Calu3 (cell line): ENCODE results near the gene APOL3. TPM values are rescaled to one million over a fixed set of nuclear protein-coding genes. Genes with fewer than 3 reads are reported as not detected.

Source experiments
- BruUV-seq: library from RNA; stranded (reverse); fragments of 400-500 nt; replicated peaks from 2 replicates; lab custom pipeline; 2021; lab: Mats Ljungman, UMichigan
- CTCF ChIA-PET: fragments of 300-600 bp; sonication (Branson Sonifier 250); formaldehyde crosslinking; loops from one replicate; lab custom pipeline; 2022; ENCODE audit warnings: antibody characterized with exemption; lab: Charles Lee
- DNase-seq: peaks from one replicate; pipeline ENCODE4 v3.0.0; 2022
- H3K27ac Mint-ChIP-seq: one replicate; pipeline ENCODE4 v1.8.0; 2022; ENCODE audit warnings: mixed read lengths; ENCODE audit not compliant: unreplicated experiment
- H3K27me3 Mint-ChIP-seq: one replicate; pipeline ENCODE4 v1.8.0; 2022; ENCODE audit warnings: mixed read lengths; ENCODE audit not compliant: unreplicated experiment
- H3K36me3 Mint-ChIP-seq: one replicate; pipeline ENCODE4 v1.8.0; 2022; ENCODE audit warnings: mild to moderate bottlenecking, moderate library complexity, mixed read lengths; ENCODE audit not compliant: insufficient read depth, unreplicated experiment
- H3K4me1 Mint-ChIP-seq: one replicate; pipeline ENCODE4 v1.8.0; 2022; ENCODE audit warnings: mild to moderate bottlenecking, low read depth, mixed read lengths; ENCODE audit not compliant: unreplicated experiment
- H3K4me3 Mint-ChIP-seq: one replicate; pipeline ENCODE4 v1.8.0; 2022; ENCODE audit warnings: mild to moderate bottlenecking, low read depth, moderate library complexity, mixed read lengths; ENCODE audit not compliant: unreplicated experiment
- H3K9me3 Mint-ChIP-seq: one replicate; pipeline ENCODE4 v1.8.0; 2022; ENCODE audit warnings: low read depth, mixed read lengths; ENCODE audit not compliant: unreplicated experiment
- CTCF ChIP-seq: fragments of 200-600 bp; IDR thresholded peaks from one replicate; pipeline ENCODE4 v1.8.0; 2022; ENCODE audit warnings: antibody characterized with exemption; ENCODE audit not compliant: unreplicated experiment
- intact Hi-C: fragments of 100-400 bp; cut with micrococcal nuclease; formaldehyde crosslinking; loops from one replicate; pipeline ENCODE4 v1.10.0; 2022; ENCODE audit not compliant: unreplicated experiment
- total RNA-seq: library from RNA; stranded (reverse); gene quantifications from 2 replicates; pipeline ENCODE4 v1.2.3, GENCODE V29; 2022

The APOL3 gene
- total RNA-seq, 1 experiment from 2014 or later, result 7.7 TPM

GRCh38 chr22:36110306-36110881, 50.2 kb downstream of the APOL3 start:
- H3K27me3 Mint-ChIP-seq, result peaks cover 19% of the 10 kb centered on the region
- BruUV-seq, result no TSS peak
- TF ChIP-seq CTCF, result no peak

DNA sequence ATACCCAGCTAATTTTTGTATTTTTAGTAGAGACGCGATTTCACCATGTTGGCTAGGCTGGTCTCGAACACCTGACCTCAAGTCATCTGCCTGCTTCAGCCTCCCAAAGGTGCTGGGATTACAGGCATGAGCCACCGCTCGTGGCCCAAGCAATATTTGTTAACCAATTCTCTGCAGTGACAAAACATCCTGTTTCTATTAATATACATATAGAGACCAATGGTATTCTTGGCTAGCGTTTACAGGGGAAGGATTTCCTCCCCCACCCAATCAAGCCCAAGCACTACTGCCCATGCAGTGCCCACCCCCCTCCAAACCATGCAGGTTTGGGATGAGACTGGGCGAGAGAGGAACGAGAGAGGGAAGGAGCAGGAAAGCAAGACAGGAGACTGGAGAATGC, 53.1 kb downstream of the APOL3 start:
- no peak for DNase-seq
- H3K36me3 Mint-ChIP-seq, result no peaks in the 10 kb centered on the region
- no peak overlapping the region for H3K4me3 Mint-ChIP-seq
- H3K27ac Mint-ChIP-seq, result no peak overlapping the region
- intact Hi-C loops, result no loop called here
- H3K9me3 Mint-ChIP-seq, result no peaks in the 10 kb centered on the region
- BruUV-seq, result no TSS peak
- CTCF ChIA-PET, result interaction anchor here (0.7 kb wide), 1 partner anchor 328 kb away, joined by 4 read pairs; no protein-coding TSS in a partner anchor
- TF ChIP-seq CTCF, result no peak
- peaks cover 24% of the 10 kb centered on the region for H3K27me3 Mint-ChIP-seq
- H3K4me1 Mint-ChIP-seq, result no peaks in the 10 kb centered on the region

More at GRCh38 chr22:36110306-36110881, 50.2 kb downstream of the APOL3 start:
- H3K4me3 Mint-ChIP-seq, result no peak overlapping the region
- no peak for DNase-seq
- intact Hi-C loops, result no loop called here
- no peak overlapping the region for H3K27ac Mint-ChIP-seq
- CTCF ChIA-PET, result no interaction called here
- no peaks in the 10 kb centered on the region for H3K9me3 Mint-ChIP-seq
- H3K4me1 Mint-ChIP-seq, result no peaks in the 10 kb centered on the region
- no peaks in the 10 kb centered on the region for H3K36me3 Mint-ChIP-seq

DNA sequence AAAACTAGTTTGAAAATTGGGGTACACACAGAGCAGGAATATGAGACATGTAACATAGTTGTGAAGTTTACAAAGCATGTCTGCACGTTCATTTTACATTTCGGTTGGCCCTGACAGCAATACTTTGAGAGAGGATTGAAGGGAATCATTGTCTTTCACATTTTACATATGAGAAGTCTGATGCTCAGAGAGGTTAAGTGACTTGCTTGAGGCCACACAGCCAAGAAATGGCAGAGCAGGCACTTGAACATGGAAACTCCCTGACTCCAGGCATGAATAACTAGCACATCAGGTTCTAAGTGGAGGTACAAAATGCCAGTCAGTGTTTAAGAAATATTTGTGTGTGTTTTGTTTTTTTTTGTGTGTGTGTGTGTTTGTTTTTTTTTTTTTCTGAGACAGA, 53.6 kb downstream of the APOL3 start:
- H3K4me1 Mint-ChIP-seq, result no peaks in the 10 kb centered on the region
- H3K27ac Mint-ChIP-seq, result no peak overlapping the region
- no peak overlapping the region for H3K4me3 Mint-ChIP-seq
- intact Hi-C loops, result no loop called here
- DNase-seq, result no peak
- CTCF ChIA-PET, result interaction anchor here (0.7 kb wide), 1 partner anchor 328 kb away, joined by 4 read pairs; no protein-coding TSS in a partner anchor
- H3K9me3 Mint-ChIP-seq, result no peaks in the 10 kb centered on the region
- H3K27me3 Mint-ChIP-seq, result peaks cover 24% of the 10 kb centered on the region
- no peak for TF ChIP-seq CTCF
- H3K36me3 Mint-ChIP-seq, result no peaks in the 10 kb centered on the region
- no TSS peak for BruUV-seq

GRCh38 chr22:36104988-36105387, 55.6 kb downstream of the APOL3 start:
- CTCF ChIA-PET, result no interaction called here

More at GRCh38 chr22:36104988-36105387, 55.6 kb downstream of the APOL3 start:
- no peak for TF ChIP-seq CTCF
- no TSS peak for BruUV-seq
- no peaks in the 10 kb centered on the region for H3K4me1 Mint-ChIP-seq
- H3K9me3 Mint-ChIP-seq, result no peaks in the 10 kb centered on the region
- no peak overlapping the region for H3K27ac Mint-ChIP-seq
- intact Hi-C loops, result no loop called here
- no peaks in the 10 kb centered on the region for H3K36me3 Mint-ChIP-seq
- no peak for DNase-seq
- H3K4me3 Mint-ChIP-seq, result no peak overlapping the region
- peaks cover 24% of the 10 kb centered on the region for H3K27me3 Mint-ChIP-seq
